ENCODE results near the gene KATNB1. TPM values are rescaled to one million over a fixed set of nuclear protein-coding genes. Genes with fewer than 3 reads are reported as not detected.
A peak's percentile ranks its signal among the peaks of the same experiment; 100 is the strongest.
"Not testable (repeated sequence)": the region's sequence is repeated elsewhere in the genome, so short reads cannot be mapped to it uniquely, and the experiment has no call there.

The KATNB1 gene
- total RNA-seq, 1 donor from 2014 or later = 19.9 TPM

- not testable (repeated sequence) for ATAC-seq
Observed at GRCh38 chr16:57796014-57796413, 60.4 kb downstream of the KATNB1 start.

- ATAC-seq = no peak
Observed at GRCh38 chr16:57797216-57797525, 61.6 kb downstream of the KATNB1 start.

DNA sequence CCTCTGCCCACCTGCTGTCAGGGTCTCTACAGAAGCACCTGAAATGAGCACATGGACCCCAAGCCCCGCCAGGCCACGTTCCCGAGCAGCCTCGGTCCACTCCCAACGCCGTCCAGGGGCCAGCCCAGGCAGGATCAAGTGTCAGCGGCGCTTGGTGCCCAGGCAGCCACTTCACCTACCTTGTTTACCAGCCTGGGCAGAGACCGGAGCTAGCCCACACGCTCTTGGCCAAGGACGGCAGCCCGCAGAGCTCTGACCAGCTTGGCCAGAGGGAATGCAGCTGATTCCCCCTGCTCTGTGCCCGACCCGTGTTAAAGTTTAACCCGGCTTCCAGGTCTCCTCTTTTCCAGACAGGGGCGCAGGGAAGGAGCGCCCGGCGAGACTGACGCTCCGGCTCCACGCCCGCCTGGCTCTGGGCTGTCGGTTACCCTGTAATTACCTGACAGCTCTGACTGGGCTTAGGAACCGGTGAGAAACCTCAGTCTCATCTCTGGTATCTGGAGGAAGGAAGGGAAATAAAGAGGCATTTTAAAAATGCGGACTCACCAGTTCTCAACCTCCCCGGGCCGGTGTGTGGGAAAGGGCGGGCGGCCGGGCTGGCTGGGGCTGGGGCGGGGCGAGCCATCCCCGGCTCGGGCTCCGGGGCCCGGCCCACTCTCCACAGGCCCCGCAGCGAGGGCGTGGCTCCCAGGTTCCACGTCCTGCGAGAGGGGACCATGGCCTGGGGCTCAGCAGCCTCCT lies 62.1 kb downstream of the KATNB1 start:
- peak; percentile 77 for ATAC-seq

GRCh38 chr16:57798267-57798810 lies 62.8 kb downstream of the KATNB1 start:
- no peak for ATAC-seq

DNA sequence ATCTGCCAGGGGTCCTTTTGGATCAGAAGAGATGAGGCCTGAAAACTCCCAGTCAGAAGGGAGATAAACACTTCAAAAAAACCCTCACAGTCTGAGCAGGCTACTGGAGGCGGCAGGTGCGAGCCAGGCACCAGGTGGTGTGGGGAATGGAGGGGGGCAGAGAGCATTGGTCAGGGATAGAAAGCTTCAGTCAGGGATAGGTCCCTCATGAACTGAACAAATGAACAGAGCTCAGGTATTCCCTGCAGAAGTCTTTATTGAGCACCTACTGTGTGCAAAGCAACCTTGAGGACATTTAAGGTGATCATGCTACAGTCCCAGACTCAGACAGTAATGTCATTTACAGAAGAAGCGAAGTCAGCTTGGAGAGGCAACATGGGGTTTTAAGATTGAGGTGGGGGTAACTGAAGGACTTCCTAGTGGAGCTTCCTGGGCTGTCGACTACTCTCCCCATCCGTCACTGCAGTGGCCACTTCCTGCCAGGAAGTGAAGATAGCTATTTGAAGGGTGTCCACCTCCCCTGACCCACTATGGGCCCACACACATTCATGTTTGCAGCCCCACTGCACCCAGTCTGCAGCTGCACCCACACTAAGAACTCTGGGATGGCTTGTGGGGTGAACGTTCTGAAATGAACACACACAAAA lies 63.5 kb downstream of the KATNB1 start:
- ATAC-seq = no peak

DNA sequence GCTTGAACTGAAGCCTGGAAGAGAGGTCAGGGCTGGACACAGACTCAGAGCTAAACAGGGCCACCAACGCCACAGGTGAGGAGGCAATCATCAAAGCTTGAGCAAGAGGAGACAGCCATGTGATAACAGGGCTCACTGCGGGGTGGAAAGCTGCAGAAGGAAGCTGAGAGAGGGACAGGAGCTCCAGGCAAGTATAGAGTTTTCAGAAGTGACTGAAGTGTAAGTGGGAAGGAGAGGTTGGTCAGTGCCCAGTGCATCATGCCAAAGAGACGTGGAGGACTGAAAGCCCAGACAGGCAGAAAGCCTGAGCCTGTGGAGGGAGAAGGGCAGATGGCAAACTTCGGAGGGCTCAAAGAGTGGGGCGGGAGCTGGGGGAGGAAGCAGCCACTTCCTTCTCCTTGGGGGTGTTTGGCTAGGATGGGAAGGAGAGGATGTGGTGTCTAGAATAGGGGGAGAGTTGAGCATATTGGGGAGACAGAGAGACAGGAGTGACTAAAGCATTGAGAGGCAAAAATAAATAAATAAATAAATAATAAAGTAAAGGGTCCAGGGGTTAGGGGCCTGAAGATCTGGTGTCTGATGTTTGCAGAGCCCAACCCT lies 64.1 kb downstream of the KATNB1 start:
- ATAC-seq = no peak

DNA sequence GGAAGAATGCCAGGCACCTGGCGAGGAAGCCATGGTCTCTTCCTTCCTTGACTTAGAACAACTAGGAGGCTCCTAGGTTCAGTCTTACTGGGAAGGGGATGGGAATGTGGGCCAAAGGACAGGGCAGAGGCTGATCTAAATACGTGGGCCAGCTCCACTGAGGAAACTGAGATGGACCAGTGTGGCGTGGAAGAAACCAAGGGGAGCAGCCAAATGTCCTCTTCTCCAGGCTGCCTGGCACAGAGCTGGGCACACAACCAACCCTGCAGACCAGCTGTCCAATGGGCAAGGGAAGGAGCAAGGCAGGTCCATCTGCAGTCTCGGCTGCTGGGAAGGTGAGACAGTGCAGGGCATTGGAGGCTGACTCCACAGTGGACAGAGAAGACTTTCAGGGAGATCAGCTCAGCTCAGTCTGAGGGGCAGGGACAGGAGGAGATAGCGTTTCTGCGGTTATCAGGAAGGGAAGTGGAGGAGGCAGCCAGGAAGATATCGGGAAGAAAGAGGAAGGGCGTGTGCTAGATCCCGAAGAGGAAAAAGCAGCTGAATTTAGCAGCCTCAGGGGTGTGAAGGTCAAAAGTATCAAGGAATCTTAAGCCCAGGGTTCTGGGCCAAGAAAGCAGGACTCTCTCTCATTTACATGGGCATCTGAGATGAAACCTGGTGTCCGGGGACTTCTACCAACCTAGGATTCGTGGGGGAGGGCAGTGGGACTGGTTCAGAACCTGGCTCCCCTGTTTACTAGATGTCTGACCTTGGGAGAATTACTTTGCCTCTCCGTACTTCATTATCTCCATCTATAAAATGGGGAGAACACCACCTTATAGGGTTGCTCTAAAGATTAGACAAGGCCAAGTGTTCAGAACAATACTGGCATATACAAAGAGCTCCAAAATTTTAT lies 64.9 kb downstream of the KATNB1 start:
- ATAC-seq = no peak

- no peak for ATAC-seq
Observed at GRCh38 chr16:57801098-57801808, 65.7 kb downstream of the KATNB1 start.

DNA sequence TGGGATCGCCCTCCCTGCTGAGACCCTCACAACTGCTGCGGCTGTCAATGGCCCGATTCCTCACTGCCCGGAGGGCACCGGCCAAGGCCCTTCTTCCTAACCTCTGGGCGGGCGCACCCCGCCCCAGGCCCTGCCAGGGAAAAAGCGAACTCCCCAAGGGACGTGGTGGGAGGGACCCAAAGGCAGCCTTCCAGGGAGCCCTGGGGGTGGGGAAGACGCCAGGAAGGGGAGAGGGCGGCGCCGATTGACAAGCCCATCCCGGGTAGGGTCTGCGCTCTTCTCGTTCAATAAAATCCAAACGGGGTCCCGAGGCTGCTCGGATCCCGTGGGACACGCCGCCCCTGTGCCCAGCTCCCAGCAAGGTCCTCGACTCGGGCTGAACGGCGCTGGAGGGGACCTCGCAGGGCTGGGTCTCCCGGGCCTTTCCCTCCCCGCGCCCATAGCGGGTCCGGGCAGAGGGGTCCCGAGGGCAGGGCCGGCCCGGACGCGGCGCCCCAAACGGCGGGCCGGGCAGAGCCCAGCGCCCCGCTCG lies 66.3 kb downstream of the KATNB1 start:
- ATAC-seq = no peak

DNA sequence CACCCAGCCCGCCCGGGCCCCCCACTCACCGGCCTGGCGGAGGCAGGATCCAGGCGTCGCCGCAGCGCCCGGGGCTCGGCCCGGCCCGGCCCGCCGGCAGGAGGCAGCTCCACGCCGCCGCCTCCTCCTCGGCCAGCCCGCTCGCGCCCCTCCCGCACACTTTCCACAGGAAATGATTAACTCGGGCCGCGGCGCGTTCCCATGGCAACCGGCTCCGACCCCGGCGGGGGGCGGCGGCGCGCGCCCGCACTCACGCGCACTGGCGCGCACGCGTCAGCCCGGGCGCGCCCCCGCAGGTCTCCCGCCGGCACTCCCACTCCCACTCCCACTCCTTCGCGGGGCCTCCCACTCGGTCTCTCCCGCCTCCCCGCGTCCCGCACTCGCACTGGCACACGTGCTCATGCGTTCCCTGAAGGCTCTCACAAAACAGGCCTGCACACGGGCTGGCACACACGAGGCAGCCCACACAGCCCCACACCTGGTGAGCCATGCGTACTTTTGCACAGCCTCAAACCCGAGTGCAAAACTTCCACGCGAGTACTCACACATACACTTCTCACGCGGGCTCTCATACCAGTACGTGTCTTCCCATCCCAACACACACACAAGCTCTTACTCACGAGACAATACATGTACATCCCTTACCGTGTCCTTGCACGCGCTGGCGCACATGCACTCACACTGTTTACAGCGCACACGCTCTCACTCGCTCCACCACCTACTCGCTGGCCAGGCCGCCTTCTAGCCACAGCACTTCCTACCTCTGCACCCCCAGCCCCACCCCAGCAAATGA lies 67.0 kb downstream of the KATNB1 start, which contains the start of gene KIFC3:
Gene KIFC3, minus strand, starts transcription at position 151 of the 793 bp plus-strand sequence. CDS start 4,248 bp downstream, outside the sequence.
- peak; percentile 54 for ATAC-seq

DNA sequence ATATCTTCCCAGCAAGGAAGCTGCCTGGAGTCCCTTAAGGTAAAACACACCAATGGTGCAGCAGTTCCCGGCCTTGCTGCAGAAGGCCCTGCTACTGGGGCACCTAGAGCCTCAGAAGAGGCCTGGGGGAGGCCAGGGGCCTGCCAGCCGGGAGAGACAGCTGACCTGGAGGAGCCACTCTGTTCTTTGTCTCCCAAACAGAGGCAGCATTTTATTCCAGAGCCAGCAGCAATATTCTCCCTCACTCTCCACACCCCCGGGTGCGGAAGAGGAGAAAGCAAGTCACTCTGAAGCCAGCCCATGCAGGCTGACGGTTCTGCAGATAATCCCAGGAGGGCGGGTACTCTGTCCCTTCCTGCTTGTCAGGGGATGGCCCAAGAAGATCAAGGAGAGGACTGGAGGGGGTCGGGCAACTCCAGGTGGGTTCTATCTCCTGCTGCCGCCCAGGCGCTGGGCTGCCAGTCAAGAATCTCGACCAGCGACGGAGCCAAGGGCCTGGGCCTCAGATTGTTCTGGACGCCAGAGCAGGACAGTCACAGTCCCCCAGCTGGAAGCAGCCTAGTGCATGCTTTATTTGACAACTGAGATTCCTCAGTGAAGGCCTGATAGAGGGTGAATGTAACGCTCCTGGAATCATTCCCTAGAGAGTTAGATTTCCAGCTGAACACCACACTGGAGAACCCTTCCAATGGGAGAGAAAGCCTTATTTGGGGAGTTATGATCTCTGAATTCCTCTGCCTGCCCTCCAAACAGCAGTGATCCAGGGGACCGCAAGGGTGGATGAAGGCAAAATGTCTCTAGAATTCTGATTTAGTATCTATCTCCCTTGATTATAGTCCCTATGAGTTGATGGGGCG lies 67.8 kb downstream of the KATNB1 start:
- ATAC-seq = peak; percentile 1

- ATAC-seq = no peak
Observed at GRCh38 chr16:57804111-57804837, 68.7 kb downstream of the KATNB1 start.

DNA sequence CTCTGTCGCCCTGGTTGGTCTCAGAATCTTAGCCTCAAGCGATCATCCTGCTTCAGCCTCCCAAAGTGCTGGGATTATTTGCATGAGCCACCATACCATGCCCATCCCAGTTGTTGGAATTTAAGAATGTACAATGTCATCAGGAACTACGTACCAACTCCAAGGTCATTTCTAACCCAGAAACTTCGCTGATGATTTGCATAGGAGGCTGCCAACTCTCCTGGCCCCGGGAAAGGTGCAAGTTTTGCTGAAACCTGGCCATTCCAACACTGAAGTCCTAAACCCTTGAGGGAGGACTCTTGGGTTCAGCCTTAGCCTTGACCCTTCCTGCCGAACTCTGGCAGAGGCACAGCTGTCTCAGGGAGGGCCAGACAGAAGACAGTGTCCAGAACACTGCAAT lies 69.6 kb downstream of the KATNB1 start:
- ATAC-seq = no peak

Other genes with a start within 250 kb of the KATNB1 start
- gene DOK4, start 249.3 kb upstream of the KATNB1 start, total RNA-seq = 25.0 TPM
- 1.4 TPM for gene CCDC102A, start 199.2 kb upstream of the KATNB1 start, total RNA-seq
- 0.44 TPM for gene ADGRG5, start 193.1 kb upstream of the KATNB1 start, total RNA-seq
- 93.7 TPM for gene ADGRG1, start 107.1 kb upstream of the KATNB1 start, total RNA-seq
- 0.84 TPM for gene ADGRG3, start 67.5 kb upstream of the KATNB1 start, total RNA-seq
- not detected for gene DRC7, start 41.0 kb upstream of the KATNB1 start, total RNA-seq
- 20.6 TPM for gene KIFC3, start 66.7 kb downstream of the KATNB1 start, total RNA-seq
- 0.32 TPM for gene CNGB1, start 235.4 kb downstream of the KATNB1 start, total RNA-seq